ENCODE measurements around the gene DARS1.

- TF ChIP-seq CTCF (IDR thresholded peaks at IDR 0.05) = no peak
- no peak for TF ChIP-seq ZFX (IDR thresholded peaks at IDR 0.05; ENCODE audit: borderline replicate concordance)
These were observed 25.3 kb downstream of the DARS1 start for GRCh38 chr2:135960150-135960549.
